ENCODE results near the gene NR6A1. TPM values are rescaled to one million over a fixed set of nuclear protein-coding genes. Genes with fewer than 3 reads are reported as not detected.
"Not testable (repeated sequence)": the region's sequence is repeated elsewhere in the genome, so short reads cannot be mapped to it uniquely, and the experiment has no call there.

NR6A1 gene
- polyA plus RNA-seq, 1 experiment, result 0.10 TPM

- no peak for TF ChIP-seq CTCF (IDR thresholded peaks at IDR 0.05; ENCODE audit: low read depth, low read length)
- no peaks in the 10 kb centered on the region for H3K9me3 ChIP-seq (ENCODE audit: control insufficient read depth, insufficient read depth, low read length)
- H3K27me3 ChIP-seq (ENCODE audit: control insufficient read depth, insufficient read depth, low read length), result no peaks in the 10 kb centered on the region
- no peak overlapping the region for H3K4me3 ChIP-seq (ENCODE audit: low read depth, low read length)
- POLR2A ChIA-PET, result no interaction called here
- no peak overlapping the region for H3K27ac ChIP-seq (ENCODE audit: low read depth, low read length)
- DNase-seq (ENCODE audit: low read depth, low spot score), result no peak
- CTCF ChIA-PET, result interaction anchor here (0.5 to 5.5 kb wide), 3 partner anchors 23 to 199 kb away, joined by 3 to 19 read pairs (median 5); no protein-coding TSS in a partner anchor
These were observed 36.0 kb downstream of the NR6A1 start for GRCh38 chr9:124735121-124735520.

- H3K27me3 ChIP-seq (ENCODE audit: control insufficient read depth, insufficient read depth, low read length); H3K4me3 ChIP-seq (ENCODE audit: low read depth, low read length); H3K9me3 ChIP-seq (ENCODE audit: control insufficient read depth, insufficient read depth, low read length); POLR2A ChIA-PET; H3K27ac ChIP-seq (ENCODE audit: low read depth, low read length); DNase-seq (ENCODE audit: low read depth, low spot score): not testable (repeated sequence)
- CTCF ChIA-PET, result interaction anchor here (1.7 to 5.5 kb wide), 2 partner anchors 22 to 118 kb away, joined by 5 to 19 read pairs; no protein-coding TSS in a partner anchor
These were observed 36.4 kb downstream of the NR6A1 start for GRCh38 chr9:124734741-124735083.

DNA sequence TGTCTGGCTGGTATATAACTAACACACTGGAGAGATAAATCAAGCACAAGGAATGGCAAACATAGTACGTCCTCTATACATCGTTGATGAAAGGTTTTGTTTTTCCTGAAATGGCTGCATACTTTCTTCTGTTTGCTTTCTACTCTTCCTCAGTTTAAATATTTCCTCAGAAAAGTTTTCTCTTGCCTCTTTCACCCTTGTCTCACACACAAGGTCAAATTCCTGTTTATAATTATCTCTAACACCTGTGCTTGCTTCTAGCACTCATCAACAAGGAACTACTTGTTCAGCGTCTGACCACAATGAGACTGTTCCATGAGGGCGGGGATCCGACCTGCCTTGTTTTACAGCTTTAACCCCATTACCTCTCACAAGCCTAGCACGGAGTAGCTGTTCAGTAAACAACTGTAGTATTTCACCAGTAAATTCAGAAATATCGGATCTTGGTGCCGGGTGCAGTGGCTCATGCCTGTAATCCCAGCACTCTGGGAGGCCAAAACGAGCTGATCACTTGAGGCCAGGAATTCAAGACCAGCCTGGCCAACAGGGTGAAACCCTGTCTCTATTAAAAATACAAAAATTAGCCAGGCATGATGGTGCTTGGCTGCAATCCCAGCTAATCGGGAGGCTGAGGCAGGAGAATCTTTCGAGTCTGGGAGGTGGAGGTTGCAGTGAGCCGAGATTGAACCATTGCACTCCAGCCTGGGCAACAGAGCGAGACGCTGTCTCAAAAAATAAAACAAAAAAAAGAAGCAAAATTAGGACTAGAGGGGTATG is 37.0 kb downstream of the NR6A1 start:
- Histone ChIP-seq H3K27me3 (ENCODE audit: control insufficient read depth, insufficient read depth, low read length) (no peaks in the 10 kb centered on the region), H3K27ac (ENCODE audit: low read depth, low read length) (no peak overlapping the region), H3K4me3 (ENCODE audit: low read depth, low read length) (no peak overlapping the region), H3K9me3 (ENCODE audit: control insufficient read depth, insufficient read depth, low read length) (no peaks in the 10 kb centered on the region)
- no peak for TF ChIP-seq CTCF (IDR thresholded peaks at IDR 0.05; ENCODE audit: low read depth, low read length)
- POLR2A ChIA-PET, result interaction anchor here (0.6 kb wide), 1 partner anchor 15 kb away, joined by 3 read pairs; no protein-coding TSS in a partner anchor
- CTCF ChIA-PET, result interaction anchor here (1.1 to 5.5 kb wide), 4 partner anchors 9 to 117 kb away, joined by 4 to 19 read pairs (median 5); no protein-coding TSS in a partner anchor
- DNase-seq (ENCODE audit: low read depth, low spot score), result no peak

- TF ChIP-seq CTCF (IDR thresholded peaks at IDR 0.05; ENCODE audit: low read depth, low read length), result no peak
- CTCF ChIA-PET, result no interaction called here
- Histone ChIP-seq H3K4me3 (ENCODE audit: low read depth, low read length) (no peak overlapping the region), H3K27me3 (ENCODE audit: control insufficient read depth, insufficient read depth, low read length) (no peaks in the 10 kb centered on the region), H3K27ac (ENCODE audit: low read depth, low read length) (no peak overlapping the region), H3K9me3 (ENCODE audit: control insufficient read depth, insufficient read depth, low read length) (no peaks in the 10 kb centered on the region)
- POLR2A ChIA-PET, result no interaction called here
- no peak for DNase-seq (ENCODE audit: low read depth, low spot score)
These were observed 40.3 kb downstream of the NR6A1 start for GRCh38 chr9:124730772-124731171.

- ChIA-PET POLR2A (no interaction called here), CTCF (interaction anchor here (0.9 to 4.3 kb wide), 3 partner anchors 15 to 190 kb away, joined by 3 to 40 read pairs (median 5); no protein-coding TSS in a partner anchor)
- H3K27ac ChIP-seq (ENCODE audit: low read depth, low read length), result no peak overlapping the region
- no peaks in the 10 kb centered on the region for H3K9me3 ChIP-seq (ENCODE audit: control insufficient read depth, insufficient read depth, low read length)
- no peak for DNase-seq (ENCODE audit: low read depth, low spot score)
- TF ChIP-seq CTCF (IDR thresholded peaks at IDR 0.05; ENCODE audit: low read depth, low read length), result no peak
- no peaks in the 10 kb centered on the region for H3K27me3 ChIP-seq (ENCODE audit: control insufficient read depth, insufficient read depth, low read length)
- no peak overlapping the region for H3K4me3 ChIP-seq (ENCODE audit: low read depth, low read length)
These were observed 44.2 kb downstream of the NR6A1 start for GRCh38 chr9:124726886-124727285.
